Measurements from ENCODE around the gene WDPCP. TPM values are rescaled to one million over a fixed set of nuclear protein-coding genes. Genes with fewer than 3 reads are reported as not detected.
"Not testable (repeated sequence)": the region's sequence is repeated elsewhere in the genome, so short reads cannot be mapped to it uniquely, and the experiment has no call there.

The WDPCP gene
- total and polyA plus RNA-seq, 10 donors, result 2.1 to 20.0 (median 13.3) TPM

GRCh38 chr2:63081404-63081803, 506.9 kb downstream of the WDPCP start:
- no peak overlapping the region for H3K27ac ChIP-seq
- intact Hi-C loops (cut with DNase I; ENCODE audit: low total_unique reads), result no loop called here
- no peaks in the 10 kb centered on the region for H3K4me1 ChIP-seq
- no peaks in the 10 kb centered on the region for H3K36me3 ChIP-seq
- no peak for DNase-seq
- H3K4me3 ChIP-seq, result no peak overlapping the region
- no peak for TF ChIP-seq POLR2AphosphoS5 (IDR thresholded peaks at IDR 0.05)
- no peak for TF ChIP-seq CTCF (IDR thresholded peaks at IDR 0.05 in 8 of 11, conservative IDR thresholded peaks at IDR 0.05 in 3 of 11)
- TF ChIP-seq POLR2A (IDR thresholded peaks at IDR 0.05), result no peak
- H3K27me3 ChIP-seq (replicated peaks in 1 of 7), result peaks cover 0 to 22% (median 0%) of the 10 kb centered on the region in 7 donors
- no peaks in the 10 kb centered on the region for H3K9me3 ChIP-seq
- 67 to 75% (median 72%) methylated on average over 4 of the region's 4 CpGs for WGBS, 5 donors

GRCh38 chr2:63078852-63079606, 509.2 kb downstream of the WDPCP start:
- H3K4me1 ChIP-seq, result no peaks in the 10 kb centered on the region
- H3K27me3 ChIP-seq (replicated peaks in 1 of 7), result peaks cover 0 to 34% (median 0%) of the 10 kb centered on the region in 7 donors
- no peak for DNase-seq
- intact Hi-C loops (cut with DNase I; ENCODE audit: low total_unique reads), result no loop called here
- TF ChIP-seq CTCF (IDR thresholded peaks at IDR 0.05 in 8 of 11, conservative IDR thresholded peaks at IDR 0.05 in 3 of 11), result peak in 1 of 11 experiments; percentile 13
- no peak for TF ChIP-seq POLR2AphosphoS5 (IDR thresholded peaks at IDR 0.05)
- WGBS, 5 donors, result 71 to 81% (median 75%) methylated on average over 4 of the region's 4 CpGs
- no peak overlapping the region for H3K4me3 ChIP-seq
- no peaks in the 10 kb centered on the region for H3K9me3 ChIP-seq
- no peaks in the 10 kb centered on the region for H3K36me3 ChIP-seq
- no peak overlapping the region for H3K27ac ChIP-seq

GRCh38 chr2:63074399-63074798, 513.9 kb downstream of the WDPCP start:
- H3K4me1 ChIP-seq; H3K36me3 ChIP-seq; H3K4me3 ChIP-seq; intact Hi-C loops (cut with DNase I; ENCODE audit: low total_unique reads); H3K9me3 ChIP-seq: not testable (repeated sequence)
- peak; percentile 34 for DNase-seq
- 89 to 93% (median 89%) methylated on average over 4 of the region's 4 CpGs for WGBS, 5 donors
- H3K27ac ChIP-seq, result peak overlapping the region in 1 of 8 donors; percentile 23
- H3K27me3 ChIP-seq (replicated peaks in 1 of 7), result peaks cover 0 to 42% (median 0%) of the 10 kb centered on the region in 7 donors

- TF ChIP-seq POLR2AphosphoS5 (IDR thresholded peaks at IDR 0.05), result no peak
- TF ChIP-seq POLR2A (IDR thresholded peaks at IDR 0.05), result no peak
- no peak for TF ChIP-seq CTCF (IDR thresholded peaks at IDR 0.05 in 8 of 11, conservative IDR thresholded peaks at IDR 0.05 in 3 of 11)
- peaks cover 0 to 5% (median 0%) of the 10 kb centered on the region in 8 donors for H3K9me3 ChIP-seq
- DNase-seq, result no peak
- intact Hi-C loops (cut with DNase I; ENCODE audit: low total_unique reads), result no loop called here
- peak overlapping the region in 1 of 8 donors; percentile 23 for H3K27ac ChIP-seq
- H3K4me3 ChIP-seq, result no peak overlapping the region
- H3K4me1 ChIP-seq, result no peaks in the 10 kb centered on the region
- no peaks in the 10 kb centered on the region for H3K36me3 ChIP-seq
- peaks cover 0 to 45% (median 0%) of the 10 kb centered on the region in 7 donors for H3K27me3 ChIP-seq (replicated peaks in 1 of 7)
- 67 to 87% (median 78%) methylated on average over 3 of the region's 3 CpGs for WGBS, 5 donors
Measured at GRCh38 chr2:63073994-63074393, 514.3 kb downstream of the WDPCP start.

Data from spleen (tissue), 11 donors.